Testis (tissue), 2 donors: Measurements from ENCODE around the gene SNRPB.

Experiments
- CTCF ChIP-seq, 3 experiments: fragments of 450-650 bp in 2 of 3; fragments of 200-600 bp in 1 of 3; sonication (generic) in 1 of 3; IDR thresholded peaks; one replicate each; pipeline ENCODE4 v1.5.1; 2016 to 2019; ENCODE audit warnings: antibody characterized with exemption in 3 of 3, mild to moderate bottlenecking in 2 of 3, moderate library complexity in 1 of 3
- POLR2A ChIP-seq: fragments of 450-650 bp; IDR thresholded peaks from one replicate; pipeline ENCODE4 v1.6.1; 2017; ENCODE audit warnings: antibody characterized with exemption, mild to moderate bottlenecking, moderate library complexity

GRCh38 chr20:2515203-2515602, 44.6 kb upstream of the SNRPB start:
- TF ChIP-seq CTCF (IDR thresholded peaks at IDR 0.05) (no peak), POLR2A (no peak)
